CD14-positive monocyte (primary cell): ENCODE data around the gene BRAF. TPM values are rescaled to one million over a fixed set of nuclear protein-coding genes. Genes with fewer than 3 reads are reported as not detected.

Source experiments
- DNase-seq, 3 donors: peaks; one replicate each; pipeline ENCODE4 v3.0.0-alpha.2; 2011 to 2022
- H2AFZ ChIP-seq: 2 replicates; pipeline ENCODE4 v1.6.0; 2012; ENCODE audit warnings: mild to moderate bottlenecking, low read depth, low read length, inconsistent platforms; ENCODE audit not compliant: insufficient read depth, poor library complexity, severe bottlenecking
- H3K27ac ChIP-seq, 2 donors: 1 replicate in 1 of 2; 2 replicates in 1 of 2; pipeline ENCODE4 v1.5.1; 2012 to 2013; ENCODE audit warnings: low read length in 2 of 2, control low read depth in 1 of 2, inconsistent platforms in 1 of 2, low read depth in 1 of 2, mild to moderate bottlenecking in 1 of 2
- H3K27me3 ChIP-seq, 2 donors: one replicate each; pipeline versions ENCODE4 v1.6.0 to v1.6.1; 2011 to 2013; ENCODE audit warnings: low read length in 2 of 2; ENCODE audit not compliant: control insufficient read depth in 2 of 2, insufficient read depth in 2 of 2
- H3K36me3 ChIP-seq, 2 donors: replicated peaks in 1 of 2; 1 replicate in 1 of 2; 2 replicates in 1 of 2; pipeline versions ENCODE4 v1.5.1 to v1.6.1; 2012 to 2013; ENCODE audit warnings: low read length in 2 of 2, control low read depth in 1 of 2, inconsistent platforms in 1 of 2, mild to moderate bottlenecking in 1 of 2; ENCODE audit not compliant: insufficient read depth in 2 of 2, control insufficient read depth in 1 of 2
- H3K4me1 ChIP-seq, 2 donors: 1 replicate in 1 of 2; 2 replicates in 1 of 2; pipeline versions ENCODE4 v1.5.1 to v1.6.1; 2012 to 2013; ENCODE audit warnings: low read length in 2 of 2, control low read depth in 1 of 2, inconsistent platforms in 1 of 2, mild to moderate bottlenecking in 1 of 2, moderate library complexity in 1 of 2; ENCODE audit not compliant: insufficient read depth in 2 of 2, control insufficient read depth in 1 of 2
- H3K4me2 ChIP-seq: replicated peaks from 2 replicates; pipeline ENCODE3; 2012; ENCODE audit warnings: low read length, moderate library complexity, mild to moderate bottlenecking; ENCODE audit not compliant: poor library complexity, severe bottlenecking; ENCODE audit errors: extremely low read depth
- H3K4me3 ChIP-seq, 3 experiments: fragments of 200-600 bp in 1 of 3; sonication (generic) in 1 of 3; replicated peaks in 1 of 3; 1 replicate in 2 of 3; 2 replicates in 1 of 3; pipeline ENCODE4 v1.5.1; 2011 to 2013; ENCODE audit warnings: low read length in 3 of 3, mild to moderate bottlenecking in 3 of 3, control low read depth in 2 of 3, low read depth in 2 of 3, inconsistent platforms in 1 of 3, moderate library complexity in 1 of 3
- H3K79me2 ChIP-seq: 2 replicates; pipeline ENCODE4 v1.6.0; 2012; ENCODE audit warnings: mild to moderate bottlenecking, control low read depth, inconsistent platforms, low read length, moderate library complexity; ENCODE audit not compliant: insufficient read depth
- H3K9ac ChIP-seq: 2 replicates; pipeline ENCODE4 v1.6.0; 2017; ENCODE audit warnings: low read length, mild to moderate bottlenecking; ENCODE audit not compliant: insufficient read depth, poor library complexity, severe bottlenecking
- H3K9me3 ChIP-seq, 2 donors: replicated peaks in 1 of 2; 1 replicate in 1 of 2; 2 replicates in 1 of 2; pipeline versions ENCODE4 v1.5.1 to v1.6.1; 2012 to 2013; ENCODE audit warnings: low read length in 2 of 2, control low read depth in 1 of 2; ENCODE audit not compliant: control insufficient read depth in 1 of 2, insufficient read depth in 1 of 2
- H4K20me1 ChIP-seq: 2 replicates; pipeline ENCODE4 v1.6.0; 2012; ENCODE audit warnings: mild to moderate bottlenecking, low read length, control low read depth, moderate library complexity; ENCODE audit not compliant: insufficient read depth
- H3K27ac Mint-ChIP-seq, 7 donors: one replicate each; pipeline ENCODE4 v1.8.0; 2020; ENCODE audit warnings: mild to moderate bottlenecking in 7 of 7, mixed read lengths in 7 of 7, moderate library complexity in 6 of 7, inconsistent platforms in 2 of 7
- H3K27me3 Mint-ChIP-seq, 3 donors: one replicate each; pipeline ENCODE4 v1.8.0; 2021 to 2022; ENCODE audit warnings: low read depth in 3 of 3, mild to moderate bottlenecking in 3 of 3, mixed read lengths in 3 of 3, moderate library complexity in 3 of 3, inconsistent platforms in 1 of 3
- H3K36me3 Mint-ChIP-seq, 2 donors: one replicate each; pipeline ENCODE4 v1.8.0; 2020; ENCODE audit warnings: mixed read lengths in 2 of 2, inconsistent platforms in 1 of 2, mild to moderate bottlenecking in 1 of 2
- H3K4me1 Mint-ChIP-seq: one replicate; pipeline ENCODE4 v1.8.0; 2020; ENCODE audit warnings: mild to moderate bottlenecking, mixed read lengths
- H3K4me3 Mint-ChIP-seq, 2 donors: one replicate each; pipeline ENCODE4 v1.8.0; 2020; ENCODE audit warnings: mild to moderate bottlenecking in 2 of 2, mixed read lengths in 2 of 2, moderate library complexity in 1 of 2
- H3K9me3 Mint-ChIP-seq, 7 donors: one replicate each; pipeline ENCODE4 v1.8.0; 2020 to 2022; ENCODE audit warnings: mixed read lengths in 7 of 7, mild to moderate bottlenecking in 6 of 7, moderate library complexity in 6 of 7, inconsistent platforms in 2 of 7
- CTCF ChIP-seq: fragments of 200-600 bp; IDR thresholded peaks from one replicate; pipeline ENCODE4 v1.8.0; 2022; ENCODE audit warnings: antibody characterized with exemption, mild to moderate bottlenecking
- WGBS: methylation state at CpG from one replicate; pipeline ENCODE4 v1.1.5; 2013; ENCODE audit warnings: missing lambda C conversion rate; ENCODE audit not compliant: insufficient coverage; 5-methylcytosine and 5-hydroxymethylcytosine counted together
- intact Hi-C, 2 donors: fragments of 100-400 bp; cut with micrococcal nuclease; formaldehyde crosslinking; loops; one replicate each; pipeline versions ENCODE4 v1.15.0 to v1.15.1; 2023
- polyA plus RNA-seq, 3 donors: library from polyadenylated mRNA; depleted of rRNA in 1 of 3; unstranded in 2 of 3; stranded (reverse) in 1 of 3; fragments of 300-500 nt in 2 of 3; fragments of >200 nt in 1 of 3; fragmentation: Illumina TruSeq in 2 of 3; gene quantifications; 1 replicate in 2 of 3; 2 replicates in 1 of 3; pipeline ENCODE4 v1.2.3, GENCODE V29; 2012 to 2021

Gene BRAF
- polyA plus RNA-seq, 3 donors: 3.8 to 10.0 (median 5.6) TPM

DNA sequence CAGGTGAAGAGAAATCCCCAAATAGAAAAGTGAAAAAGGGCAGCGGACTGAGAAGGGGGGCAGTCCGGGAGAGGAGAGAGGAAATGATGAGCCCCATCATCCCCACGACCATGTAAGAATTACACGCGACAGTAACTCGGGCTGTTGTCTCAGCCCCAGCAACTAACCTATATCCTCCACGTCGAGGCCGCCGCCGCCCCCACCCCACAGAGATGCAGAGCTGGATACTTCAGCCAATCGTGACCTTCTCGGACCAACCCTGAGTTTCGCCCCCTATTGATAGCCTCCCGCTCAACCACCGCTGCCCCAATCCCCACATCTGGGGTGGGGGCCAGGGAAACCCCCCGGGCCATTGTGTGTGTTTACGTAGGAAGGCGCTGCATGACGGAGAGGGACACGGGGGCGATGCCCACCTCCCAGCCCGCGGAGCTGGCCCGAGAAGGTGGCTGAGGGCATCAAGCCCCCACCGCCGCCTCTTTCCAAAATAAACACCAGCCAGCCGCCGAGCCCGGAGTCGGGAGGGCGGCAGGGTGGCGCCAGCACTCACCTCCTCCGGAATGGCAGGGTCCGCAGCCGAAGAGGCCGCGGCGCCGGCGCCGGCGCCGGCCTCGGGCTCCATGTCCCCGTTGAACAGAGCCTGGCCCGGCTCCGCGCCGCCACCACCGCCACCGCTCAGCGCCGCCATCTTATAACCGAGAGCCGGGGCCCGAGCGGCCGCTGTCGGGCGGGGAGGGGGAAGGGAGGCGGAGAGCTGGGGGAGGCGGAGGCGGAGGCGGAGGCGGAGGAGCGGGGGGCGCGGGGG lies 509 bp downstream of the BRAF start:
- peaks cover 0 to 10% (median 0%) of the 10 kb centered on the region in 3 donors for H3K27me3 Mint-ChIP-seq
- peaks cover 4% of the 10 kb centered on the region for H3K4me1 Mint-ChIP-seq
- intact Hi-C loops: loop anchor here (5.0 to 10.0 kb wide), 5 partner anchors 88 to 1589 kb away; partner anchors contain the start of genes MKRN1 (in 2 of the 2), MRPS33 (in 1 of the 2), NDUFB2 (in 1 of the 2) and PARP12 (in 1 of the 2)
- H2AFZ ChIP-seq: peak overlapping the region; percentile 68
- TF ChIP-seq CTCF: peak; percentile 23
- peaks cover 0 to 5% (median 3%) of the 10 kb centered on the region in 7 donors for H3K9me3 Mint-ChIP-seq
- H3K4me3 Mint-ChIP-seq: no peak overlapping the region
- no peaks in the 10 kb centered on the region for H3K36me3 ChIP-seq
- H3K4me3 ChIP-seq: peak overlapping the region; percentile 72 to 86 (median 75)
- H3K4me1 ChIP-seq: peaks cover 13 to 21% of the 10 kb centered on the region in 2 donors
- peaks cover 59% of the 10 kb centered on the region for H3K79me2 ChIP-seq
- H3K9ac ChIP-seq: peak overlapping the region; percentile 99
- peaks cover 0 to 4% of the 10 kb centered on the region in 2 donors for H3K36me3 Mint-ChIP-seq
- H3K27ac Mint-ChIP-seq: no peak overlapping the region
- H4K20me1 ChIP-seq: peaks cover 11% of the 10 kb centered on the region
- 0% methylated on average over 46 of the region's 69 CpGs for WGBS
- peak overlapping the region; percentile 74 to 95 for H3K27ac ChIP-seq
- DNase-seq: peak; percentile 58 to 90 (median 77)
- no peaks in the 10 kb centered on the region for H3K27me3 ChIP-seq
- peaks cover 0 to 3% of the 10 kb centered on the region in 2 donors for H3K9me3 ChIP-seq
- peak overlapping the region; percentile 85 for H3K4me2 ChIP-seq

DNA sequence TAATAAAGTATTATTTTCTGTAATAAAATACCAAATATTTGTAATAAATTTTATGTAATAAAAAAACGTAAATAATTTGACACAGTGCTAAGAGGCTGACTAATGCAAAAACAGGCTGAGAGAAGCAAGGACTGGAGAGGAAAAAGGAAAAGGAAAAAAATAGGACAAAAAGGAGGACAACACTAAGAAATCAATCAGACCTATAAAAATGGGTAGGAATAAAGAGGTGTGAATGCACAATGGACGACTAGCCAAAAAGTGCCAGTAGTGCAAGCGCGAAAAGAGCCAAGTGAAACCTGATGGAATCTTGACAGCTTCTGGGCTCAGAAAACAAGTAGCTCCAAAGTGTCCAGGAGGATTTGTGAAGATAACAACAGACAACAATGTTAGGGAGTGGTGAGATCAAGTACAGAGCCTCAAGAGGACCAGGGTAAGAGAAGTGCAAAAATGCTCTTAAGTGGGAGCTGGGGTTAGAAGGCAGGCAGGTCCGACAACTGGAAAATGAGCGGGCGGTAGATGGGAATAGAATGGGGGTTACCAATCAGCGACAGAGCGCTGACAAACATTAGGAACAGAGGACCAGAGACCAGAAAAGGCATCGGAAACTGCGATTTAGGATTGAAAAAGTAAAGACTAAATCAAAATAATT lies 1.2 kb downstream of the BRAF start:
- Mint-ChIP-seq H3K4me1 (peaks cover 4% of the 10 kb centered on the region), H3K27me3 (peaks cover 0 to 10% (median 0%) of the 10 kb centered on the region in 3 donors), H3K36me3 (peaks cover 0 to 5% of the 10 kb centered on the region in 2 donors), H3K4me3 (no peak overlapping the region), H3K9me3 (peaks cover 0 to 5% (median 3%) of the 10 kb centered on the region in 7 donors), H3K27ac (no peak overlapping the region)
- Histone ChIP-seq H3K9me3 (peaks cover 0 to 3% of the 10 kb centered on the region in 2 donors), H3K4me1 (peaks cover 13 to 21% of the 10 kb centered on the region in 2 donors), H3K36me3 (no peaks in the 10 kb centered on the region), H2AFZ (peak overlapping the region; percentile 68), H3K4me3 (peak overlapping the region; percentile 72 to 86 (median 75)), H3K27ac (peak overlapping the region; percentile 74 to 95), H3K27me3 (no peaks in the 10 kb centered on the region), H3K79me2 (peaks cover 67% of the 10 kb centered on the region), H3K4me2 (peak overlapping the region; percentile 85), H3K9ac (peak overlapping the region; percentile 99), H4K20me1 (peaks cover 11% of the 10 kb centered on the region)
- 1% methylated on average over 10 of the region's 11 CpGs for WGBS
- intact Hi-C loops: loop anchor here (5.0 to 10.0 kb wide), 5 partner anchors 89 to 1589 kb away; partner anchors contain the start of genes MKRN1 (in 2 of the 2), MRPS33 (in 1 of the 2), NDUFB2 (in 1 of the 2) and PARP12 (in 1 of the 2)
- DNase-seq: peak in 1 of 3 donors; percentile 8
- TF ChIP-seq CTCF: no peak
